Gastrocnemius medialis (tissue), 4 donors: ENCODE results near the gene F11. TPM values are rescaled to one million over a fixed set of nuclear protein-coding genes. Genes with fewer than 3 reads are reported as not detected.

Experiments
- ATAC-seq, 2 donors: fragments of 150-250 bp; one replicate each; pipeline ENCODE4 v1.9.1; 2016
- DNase-seq, 2 donors: peaks; one replicate each; pipeline ENCODE4 v3.0.0-alpha.2; 2019
- H3K27ac ChIP-seq, 4 donors: fragments of 200-600 bp; sonication (generic); 1 replicate in 1 of 4; 2 replicates in 3 of 4; pipeline ENCODE4 v1.5.1; 2016 to 2018; ENCODE audit warnings: mild to moderate bottlenecking in 2 of 4, moderate library complexity in 1 of 4
- H3K27me3 ChIP-seq, 3 donors: fragments of 200-600 bp; sonication (generic) in 2 of 3; 1 replicate in 1 of 3; 2 replicates in 2 of 3; pipeline versions ENCODE4 v1.5.1 to v1.6.0; 2016 to 2019; ENCODE audit warnings: mild to moderate bottlenecking in 1 of 3, moderate library complexity in 1 of 3
- H3K36me3 ChIP-seq, 2 donors: fragments of 200-600 bp; sonication (generic) in 1 of 2; one replicate each; pipeline ENCODE4 v1.5.1; 2017 to 2018
- H3K4me1 ChIP-seq, 2 donors: fragments of 200-600 bp; sonication (generic) in 1 of 2; one replicate each; pipeline ENCODE4 v1.5.1; 2016 to 2017; ENCODE audit warnings: mild to moderate bottlenecking in 2 of 2
- H3K4me3 ChIP-seq, 4 donors: fragments of 200-600 bp; sonication (generic) in 3 of 4; 1 replicate in 1 of 4; 2 replicates in 3 of 4; pipeline ENCODE4 v1.5.1; 2016 to 2019; ENCODE audit warnings: mild to moderate bottlenecking in 2 of 4
- H3K9me3 ChIP-seq, 3 donors: fragments of 200-600 bp; sonication (generic) in 2 of 3; 1 replicate in 1 of 3; 2 replicates in 2 of 3; pipeline ENCODE4 v1.5.1; 2016 to 2019
- POLR2A ChIP-seq, 2 donors: fragments of 450-650 bp; IDR thresholded peaks; one replicate each; pipeline ENCODE4 v1.6.1; 2017; ENCODE audit warnings: antibody characterized with exemption in 2 of 2, mild to moderate bottlenecking in 2 of 2, moderate library complexity in 2 of 2
- in situ Hi-C, 4 donors: fragments of 200-750 bp; cut with MboI; loops; one replicate each; pipeline versions ENCODE4 v1.15.0 to v1.8.0; 2017; ENCODE audit warnings: low sequenced_read_pairs in 4 of 4
- intact Hi-C: fragments of 100-400 bp; cut with DNase I; formaldehyde crosslinking; loops from one replicate; pipeline ENCODE4 v1.15.1; 2023; ENCODE audit warnings: low total_unique reads
- total RNA-seq, 4 donors: library from RNA; depleted of rRNA; stranded (reverse); fragments of >200 nt; gene quantifications; one replicate each; pipeline versions ENCODE4 v1.1.0 to v1.2.3, GENCODE V29; 2016
- TF ChIP-seq, protein P1 (sequence below), 5 experiments: fragments of 450-650 bp in 3 of 5; fragments of 200-600 bp in 2 of 5; sonication (generic) in 2 of 5; IDR thresholded peaks in 4 of 5; conservative IDR thresholded peaks in 1 of 5; 1 replicate in 4 of 5; 2 replicates in 1 of 5; pipeline ENCODE4 v1.5.1; 2016 to 2019; ENCODE audit warnings: antibody characterized with exemption in 5 of 5, mild to moderate bottlenecking in 3 of 5, moderate library complexity in 3 of 5

F11 gene
- total RNA-seq, 4 donors from 2014 or later, result 0.22 TPM; not detected in 3

DNA sequence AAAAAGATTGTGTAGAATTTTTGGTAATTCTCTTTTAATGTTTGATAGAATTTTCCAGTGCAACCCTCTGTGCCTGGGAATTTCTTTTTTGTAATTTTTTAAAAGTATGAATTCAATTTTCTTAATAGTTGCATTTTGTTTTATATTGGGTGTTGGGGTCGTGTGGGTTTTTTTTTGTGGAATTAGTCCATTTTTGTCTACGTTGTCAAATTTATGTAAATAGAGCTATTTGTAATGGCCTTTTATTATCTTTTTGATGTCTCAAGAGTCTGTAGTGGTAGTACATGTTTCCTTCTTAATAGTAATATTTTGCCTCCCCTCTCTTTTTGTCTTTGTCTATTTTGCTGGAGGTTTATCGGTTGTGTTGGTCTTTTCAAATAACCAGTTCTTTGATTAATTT, 64.4 kb downstream of the F11 start:
- no peak for ATAC-seq

DNA sequence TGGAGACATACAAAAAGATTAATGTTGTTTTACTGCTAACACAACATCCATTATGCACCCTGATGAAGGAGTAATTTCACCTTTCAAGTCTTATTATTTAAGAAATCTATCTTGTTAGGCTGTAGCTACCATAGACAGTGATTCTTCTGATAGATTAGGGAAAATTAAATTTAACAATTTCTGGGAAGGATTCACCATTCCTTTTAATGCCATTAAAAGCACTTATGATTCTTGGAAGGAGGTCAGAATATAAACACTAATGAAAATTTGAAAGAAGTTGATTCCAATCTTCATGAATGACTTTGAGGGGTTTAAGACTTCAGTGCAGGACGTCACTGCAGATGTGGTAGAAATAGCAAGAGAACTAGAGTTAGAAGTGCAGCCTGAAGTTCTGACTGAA, 69.8 kb downstream of the F11 start:
- TF ChIP-seq, protein P1, sequence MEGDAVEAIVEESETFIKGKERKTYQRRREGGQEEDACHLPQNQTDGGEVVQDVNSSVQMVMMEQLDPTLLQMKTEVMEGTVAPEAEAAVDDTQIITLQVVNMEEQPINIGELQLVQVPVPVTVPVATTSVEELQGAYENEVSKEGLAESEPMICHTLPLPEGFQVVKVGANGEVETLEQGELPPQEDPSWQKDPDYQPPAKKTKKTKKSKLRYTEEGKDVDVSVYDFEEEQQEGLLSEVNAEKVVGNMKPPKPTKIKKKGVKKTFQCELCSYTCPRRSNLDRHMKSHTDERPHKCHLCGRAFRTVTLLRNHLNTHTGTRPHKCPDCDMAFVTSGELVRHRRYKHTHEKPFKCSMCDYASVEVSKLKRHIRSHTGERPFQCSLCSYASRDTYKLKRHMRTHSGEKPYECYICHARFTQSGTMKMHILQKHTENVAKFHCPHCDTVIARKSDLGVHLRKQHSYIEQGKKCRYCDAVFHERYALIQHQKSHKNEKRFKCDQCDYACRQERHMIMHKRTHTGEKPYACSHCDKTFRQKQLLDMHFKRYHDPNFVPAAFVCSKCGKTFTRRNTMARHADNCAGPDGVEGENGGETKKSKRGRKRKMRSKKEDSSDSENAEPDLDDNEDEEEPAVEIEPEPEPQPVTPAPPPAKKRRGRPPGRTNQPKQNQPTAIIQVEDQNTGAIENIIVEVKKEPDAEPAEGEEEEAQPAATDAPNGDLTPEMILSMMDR (IDR thresholded peaks at IDR 0.05 in 4 of 5, conservative IDR thresholded peaks at IDR 0.05 in 1 of 5), result no peak
- no peak for TF ChIP-seq POLR2A (IDR thresholded peaks at IDR 0.05)
- Histone ChIP-seq H3K9me3 (peaks cover 0 to 4% (median 0%) of the 10 kb centered on the region in 3 donors), H3K4me1 (no peaks in the 10 kb centered on the region), H3K4me3 (no peak overlapping the region), H3K27me3 (no peaks in the 10 kb centered on the region), H3K27ac (no peak overlapping the region), H3K36me3 (no peaks in the 10 kb centered on the region)
- ATAC-seq (no peak), DNase-seq (no peak)
- intact Hi-C loops (no loop called here), in situ Hi-C loops (no loop called here)

More for the DNA sequence above, 64.4 kb downstream of the F11 start:
- Histone ChIP-seq H3K4me1 (no peaks in the 10 kb centered on the region), H3K9me3 (peaks cover 0 to 4% (median 0%) of the 10 kb centered on the region in 3 donors), H3K36me3 (no peaks in the 10 kb centered on the region), H3K27me3 (no peaks in the 10 kb centered on the region), H3K27ac (no peak overlapping the region), H3K4me3 (no peak overlapping the region)
- TF ChIP-seq, protein P1 (IDR thresholded peaks at IDR 0.05 in 4 of 5, conservative IDR thresholded peaks at IDR 0.05 in 1 of 5), result no peak
- no peak for TF ChIP-seq POLR2A (IDR thresholded peaks at IDR 0.05)
- no peak for DNase-seq
- in situ Hi-C loops, result no loop called here
- intact Hi-C loops, result no loop called here

Other genes with a start within 250 kb of the F11 start
- 1 to 10 TPM in 3 of 4 donors, under 1 TPM in 1; 0.47 to 2.5 (median 1.4) TPM for gene TLR3, start 197.0 kb upstream of the F11 start, total RNA-seq
- 1 to 10 TPM; 1.5 to 5.9 (median 3.3) TPM for gene FAM149A, start 161.5 kb upstream of the F11 start, total RNA-seq
- gene CYP4V2, start 74.6 kb upstream of the F11 start, total RNA-seq, result 10 to 100 TPM in 1 of 4 donors, 1 to 10 TPM in 3; 2.9 to 11.0 (median 6.1) TPM
- under 1 TPM in 2 of 4 donors, not detected in 2; 0.20 to 0.40 TPM for gene KLKB1, start 38.7 kb upstream of the F11 start, total RNA-seq